AG20443 (cell line): ENCODE measurements around the gene PARD3.
A peak's percentile ranks its signal among the peaks of the same experiment; 100 is the strongest.
"Not testable (repeated sequence)": the region's sequence is repeated elsewhere in the genome, so short reads cannot be mapped to it uniquely, and the experiment has no call there.

ENCODE experiments used
- DNase-seq: peaks from one replicate; pipeline ENCODE4 v3.0.0; 2012; ENCODE audit warnings: low spot score, mixed read lengths

Gene PARD3

DNA sequence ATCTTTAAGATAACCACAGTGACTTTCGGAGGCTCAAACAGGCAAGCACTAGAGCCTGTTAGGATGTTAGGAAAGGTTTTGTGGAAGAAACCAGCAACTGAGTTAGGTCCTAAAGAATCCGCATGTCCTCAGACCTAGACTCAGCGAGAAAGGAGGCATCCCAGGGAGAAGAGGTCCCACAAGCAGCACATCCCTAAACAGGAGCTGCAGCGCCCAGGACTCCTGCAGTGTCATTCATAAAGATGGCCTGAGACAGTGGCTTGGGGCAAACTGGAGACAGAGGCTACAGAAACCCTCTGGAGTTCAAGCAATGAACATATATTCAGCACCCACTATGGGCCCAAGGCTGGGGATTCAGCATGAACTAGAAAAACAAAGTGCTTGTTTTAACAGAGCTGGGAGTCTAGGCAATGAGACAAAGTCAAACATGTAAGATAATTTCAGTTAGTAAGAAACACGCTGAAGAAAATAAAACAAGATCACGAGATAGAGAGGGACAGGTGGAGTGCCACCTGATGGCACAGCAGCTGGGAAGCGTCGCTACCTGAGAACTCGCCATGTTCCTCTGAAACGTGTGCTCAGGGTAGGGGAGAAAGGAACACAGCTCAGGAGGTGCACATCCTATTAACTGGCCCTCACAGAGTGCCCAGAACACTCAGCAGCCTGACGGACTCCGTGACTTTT, 48.1 kb downstream of the PARD3 start:
- no peak for DNase-seq

DNA sequence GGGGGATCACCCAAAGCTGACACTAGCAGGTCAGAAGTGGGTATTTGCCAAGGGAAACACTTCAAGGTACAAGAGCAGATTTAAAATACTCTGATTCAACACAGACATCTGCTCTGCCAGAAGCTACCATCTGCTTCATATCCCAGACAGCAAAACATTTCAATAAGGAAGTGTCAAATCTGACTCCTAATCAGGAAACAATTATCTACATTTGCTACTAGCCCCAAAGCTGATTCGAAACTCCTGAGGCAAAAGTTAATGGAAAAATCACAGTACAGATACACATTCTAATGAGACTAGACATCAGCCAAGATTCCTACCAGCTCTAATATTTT, 48.9 kb downstream of the PARD3 start:
- no peak for DNase-seq

DNA sequence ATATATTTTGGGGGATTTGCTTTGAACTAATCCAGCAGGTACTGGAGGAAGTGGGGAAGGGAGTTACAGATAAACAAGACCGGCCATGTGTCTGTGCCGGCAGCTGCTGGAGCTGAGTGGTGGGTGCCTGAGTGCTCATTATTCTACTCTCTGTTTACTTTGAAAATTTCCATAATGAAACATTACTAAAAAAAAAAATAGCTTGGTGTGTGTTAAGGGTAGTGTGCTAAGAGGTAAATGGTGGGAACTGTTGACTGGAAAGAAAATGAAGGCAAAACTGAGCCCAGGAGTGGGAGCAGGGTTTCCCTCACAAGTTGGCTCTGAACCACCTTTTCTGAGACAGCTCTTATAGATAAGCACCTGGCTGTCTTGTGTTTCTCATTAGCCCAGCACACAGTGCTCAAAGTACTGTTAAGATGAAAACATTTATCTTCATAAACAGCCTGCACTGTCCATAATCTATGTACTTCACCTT, 50.6 kb downstream of the PARD3 start:
- DNase-seq = no peak

DNA sequence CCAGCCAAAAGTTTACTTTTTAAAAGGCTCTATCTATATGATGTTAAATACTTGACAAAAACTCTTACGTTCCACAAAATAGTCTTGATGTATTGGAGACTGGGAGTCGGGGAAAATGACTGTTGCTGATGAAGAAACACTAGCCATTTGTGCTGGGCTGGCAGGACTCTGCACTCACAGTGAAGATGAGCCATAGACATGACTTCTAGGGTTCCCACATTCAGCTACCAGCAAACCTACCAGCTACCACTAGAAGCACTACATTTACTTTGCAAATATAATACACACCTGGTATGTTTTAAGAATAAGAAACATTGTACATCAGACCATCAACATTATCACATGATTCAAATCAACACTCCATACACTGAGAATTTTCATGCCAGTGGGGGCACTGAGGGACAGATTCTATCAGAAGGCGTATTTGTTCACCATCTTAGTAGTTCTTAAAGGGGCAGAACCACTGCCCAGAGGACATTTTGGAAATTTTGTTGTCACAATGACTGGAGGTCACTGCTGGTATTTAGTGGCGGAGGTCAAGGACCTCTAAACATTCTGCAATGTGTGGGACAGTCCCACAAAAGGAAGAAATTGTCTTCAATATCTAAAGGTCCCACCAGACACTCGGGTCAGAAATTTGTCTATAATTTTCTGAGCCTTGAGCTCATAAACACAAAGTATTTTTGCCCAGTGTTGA, 52.3 kb downstream of the PARD3 start:
- DNase-seq = no peak

DNA sequence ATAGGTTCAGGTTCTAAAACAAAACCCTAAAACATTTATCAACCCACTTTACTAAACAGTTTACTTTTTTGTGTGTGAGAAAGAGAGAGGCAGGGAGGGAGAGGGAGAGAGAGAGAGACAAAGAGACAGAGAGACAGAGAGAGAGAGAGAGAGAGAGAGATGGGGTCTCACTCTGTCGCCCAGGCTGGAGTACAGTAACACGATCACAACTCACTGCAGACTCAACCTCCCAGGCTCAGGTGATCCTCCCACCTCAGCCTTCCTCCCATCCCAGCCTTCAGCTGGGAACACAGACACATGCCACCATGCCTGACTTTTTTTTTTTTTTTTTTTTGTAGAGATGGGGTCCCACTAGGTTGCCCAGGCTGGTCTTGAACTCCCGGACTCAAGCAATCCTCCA, 52.9 kb downstream of the PARD3 start:
- DNase-seq = no peak

DNA sequence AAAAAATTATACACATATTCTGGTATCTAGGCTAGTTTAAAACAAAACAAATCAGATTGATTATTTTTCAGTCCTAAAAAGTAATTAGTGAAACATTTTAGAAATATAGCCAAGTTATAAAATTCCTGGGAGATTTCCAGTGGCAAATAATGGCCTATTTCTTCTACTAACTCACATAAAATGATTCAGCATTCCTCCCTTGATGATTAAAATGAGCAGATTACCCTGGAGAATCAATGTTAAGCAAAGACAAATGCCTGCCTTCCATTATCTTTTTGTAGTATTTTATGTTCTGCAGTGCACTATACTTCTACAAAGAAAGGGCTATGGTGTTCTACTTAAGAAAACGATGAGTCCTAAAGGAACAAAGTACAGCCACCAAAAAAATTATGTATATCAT, 53.6 kb downstream of the PARD3 start:
- peak; percentile 32 for DNase-seq

DNA sequence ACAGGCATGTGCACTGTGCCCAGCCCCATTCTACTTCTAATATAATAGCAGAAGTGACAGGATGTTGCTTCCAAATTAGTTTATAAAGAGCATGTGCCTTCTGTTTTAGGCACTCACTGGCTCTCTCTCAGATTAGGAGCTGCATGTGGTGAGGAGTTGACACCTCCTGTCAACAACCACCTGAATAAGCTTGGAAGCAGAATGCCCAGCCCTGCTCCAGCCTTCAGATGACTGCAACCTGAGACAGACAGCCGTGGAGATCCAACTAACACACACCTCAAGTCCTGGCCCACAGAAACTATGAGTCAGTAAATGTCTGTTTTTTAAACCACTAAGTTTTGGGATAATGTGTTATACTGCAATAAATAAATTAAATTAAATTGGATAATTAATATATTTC, 54.5 kb downstream of the PARD3 start:
- no peak for DNase-seq

DNA sequence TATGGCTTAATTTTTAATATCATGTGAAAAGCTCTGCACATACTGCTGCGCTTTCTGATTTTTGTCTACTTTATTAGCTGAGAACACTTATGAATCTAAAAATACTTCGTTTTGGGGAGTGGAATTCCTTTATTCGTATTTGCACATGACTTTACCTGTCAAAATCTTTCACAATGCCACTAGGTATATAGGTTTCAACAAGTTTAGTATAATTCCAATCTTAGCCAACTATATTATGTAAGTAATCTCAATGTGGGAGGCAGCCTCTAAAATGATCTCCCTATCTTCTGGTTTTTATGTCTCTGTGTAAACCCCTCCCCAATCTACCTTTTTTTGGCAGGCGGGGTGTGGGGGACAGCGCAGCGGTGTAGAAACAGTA, 55.3 kb downstream of the PARD3 start:
- DNase-seq = no peak

DNA sequence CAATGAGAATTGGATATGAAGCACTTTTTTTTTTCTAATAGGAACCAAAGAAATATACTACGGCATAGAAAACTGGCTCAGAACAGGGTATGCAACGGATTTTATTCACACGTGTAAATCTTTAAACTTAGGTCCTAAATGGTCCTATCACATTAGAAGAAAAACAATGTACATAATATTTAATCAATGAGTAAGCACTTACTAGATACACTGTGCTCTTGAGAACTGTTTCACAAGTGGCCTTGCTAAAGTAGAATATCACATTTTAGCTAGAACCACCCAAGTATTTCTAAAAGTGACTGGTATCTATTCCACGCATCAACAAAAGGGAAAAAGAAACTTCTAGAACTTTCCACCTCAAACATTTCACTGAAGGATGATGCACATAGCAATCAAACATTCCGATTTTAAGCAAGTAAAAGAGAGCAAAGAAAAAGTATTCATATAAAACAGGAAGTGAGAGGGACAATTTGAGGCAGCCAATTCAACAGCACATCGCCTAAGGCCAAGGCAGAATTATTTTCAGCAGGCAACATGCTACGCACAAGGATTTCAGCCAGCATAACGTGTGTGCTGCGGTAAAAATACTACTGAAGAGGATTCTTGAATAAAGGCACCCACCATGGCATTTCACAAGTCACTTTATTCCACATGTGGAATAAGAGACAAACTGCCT, 55.8 kb downstream of the PARD3 start:
- no peak for DNase-seq

DNA sequence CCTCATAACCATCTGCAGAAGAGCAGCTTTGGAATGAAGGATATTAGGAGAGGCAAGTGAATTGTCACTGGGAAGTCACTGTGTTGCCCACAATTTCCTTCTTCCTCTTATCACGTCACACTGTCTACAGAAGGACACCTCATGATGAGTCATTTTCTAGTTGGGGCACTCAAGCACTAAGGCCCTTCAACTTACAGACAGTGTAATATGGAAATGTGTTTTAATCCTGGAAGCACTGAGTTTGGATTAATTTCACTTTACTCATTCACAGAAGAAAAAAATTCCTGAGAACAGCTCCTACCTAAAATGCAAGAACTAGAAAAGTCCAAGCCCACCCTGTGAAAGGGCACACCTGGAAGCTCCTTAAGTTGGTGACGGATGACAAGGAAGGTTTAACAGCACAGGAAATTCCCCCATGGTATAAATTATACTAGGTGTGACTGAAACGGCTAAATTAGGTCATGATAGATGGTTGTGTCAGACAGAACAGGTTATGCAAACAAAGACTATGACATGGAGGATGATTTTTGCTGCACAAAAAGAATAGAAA, 56.6 kb downstream of the PARD3 start:
- peak; percentile 76 for DNase-seq

DNA sequence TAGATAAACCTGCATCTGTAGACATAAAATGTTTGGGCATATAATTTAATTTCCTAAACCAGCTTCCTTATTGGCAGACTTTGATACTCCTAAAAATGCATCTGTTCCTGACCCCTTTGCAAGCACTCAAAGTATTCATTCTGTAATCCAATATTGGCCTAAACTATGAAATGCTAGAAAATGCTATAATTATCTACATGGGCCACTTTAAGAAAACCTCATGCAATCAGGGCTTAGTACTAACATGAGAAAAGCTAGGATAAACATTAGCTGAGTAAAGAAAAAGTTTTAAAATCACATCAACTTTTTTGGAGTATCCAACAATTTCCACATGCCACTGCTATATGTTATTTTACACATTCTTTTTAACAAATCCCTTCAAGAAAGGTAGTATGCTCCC, 57.2 kb downstream of the PARD3 start:
- no peak for DNase-seq

DNA sequence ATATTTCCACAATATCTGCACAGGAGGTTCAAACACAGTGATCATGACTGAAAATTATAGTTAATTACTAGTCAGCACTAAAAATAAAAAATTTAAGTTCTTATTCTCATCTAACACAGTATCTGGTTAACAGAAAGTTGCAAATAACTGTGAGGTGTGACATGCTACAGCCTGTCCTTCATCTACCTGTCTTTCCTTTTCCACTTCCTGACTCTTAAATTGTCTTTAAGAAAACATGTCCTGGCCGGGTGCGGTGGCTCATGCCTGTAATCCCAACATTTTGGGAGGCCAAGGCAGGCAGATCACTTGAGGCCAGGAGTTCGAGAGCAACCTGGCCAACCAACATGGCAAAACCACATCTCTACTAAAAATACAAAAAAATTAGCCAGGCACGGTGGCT, 57.9 kb downstream of the PARD3 start:
- not testable (repeated sequence) for DNase-seq

DNA sequence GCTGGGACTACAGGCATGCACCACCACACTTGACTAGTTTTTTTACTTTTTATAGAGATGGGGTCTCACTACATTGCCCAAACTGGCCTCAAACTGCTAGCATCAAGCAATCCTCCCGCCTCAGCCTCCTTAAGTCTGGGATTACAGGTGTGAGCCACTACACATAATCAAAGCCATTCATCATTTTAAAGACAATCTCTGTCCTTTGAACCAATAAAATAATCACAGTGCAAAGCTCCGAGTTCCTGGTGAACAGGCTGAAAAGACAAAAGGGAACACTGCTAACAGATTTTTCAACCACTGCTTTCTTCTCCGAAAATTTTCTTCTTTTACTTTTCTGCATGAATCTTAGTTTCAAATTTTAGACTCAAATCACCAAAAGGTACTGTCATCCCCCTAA, 58.5 kb downstream of the PARD3 start:
- DNase-seq = no peak

DNA sequence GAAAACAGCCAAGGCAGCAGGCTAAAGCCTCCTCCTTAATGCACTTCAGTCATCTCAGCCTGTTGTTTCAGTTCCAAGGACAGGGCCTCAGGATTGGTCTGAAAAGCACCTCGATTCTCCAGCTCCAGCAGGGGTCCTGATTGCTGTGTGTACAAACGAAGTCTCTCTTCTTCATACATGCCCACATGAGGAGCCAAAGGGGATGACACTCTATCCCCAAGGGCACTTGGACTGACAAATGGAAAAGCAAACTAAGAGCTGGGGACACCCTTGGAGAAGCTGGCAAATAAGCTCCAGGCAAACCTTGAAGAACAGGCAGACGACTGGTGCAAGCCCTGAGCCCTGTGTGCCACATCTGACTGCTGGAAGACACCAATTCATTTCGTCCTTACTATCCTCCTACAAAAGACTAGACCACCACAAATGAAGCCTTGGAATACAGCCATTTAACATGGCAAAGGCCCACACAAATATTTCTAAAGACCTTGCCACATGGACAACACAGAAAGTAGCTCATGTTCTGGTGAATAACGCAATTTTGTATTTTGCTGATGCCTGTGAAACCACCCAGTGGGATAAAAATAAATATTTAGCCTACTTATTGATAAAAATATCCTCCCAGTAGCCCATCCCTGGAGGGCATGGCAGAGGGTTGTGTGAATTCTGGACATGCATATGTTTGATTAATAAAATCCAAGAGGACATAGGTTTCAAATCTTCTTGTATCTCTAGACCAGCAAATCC, 61.9 kb downstream of the PARD3 start:
- no peak for DNase-seq

DNA sequence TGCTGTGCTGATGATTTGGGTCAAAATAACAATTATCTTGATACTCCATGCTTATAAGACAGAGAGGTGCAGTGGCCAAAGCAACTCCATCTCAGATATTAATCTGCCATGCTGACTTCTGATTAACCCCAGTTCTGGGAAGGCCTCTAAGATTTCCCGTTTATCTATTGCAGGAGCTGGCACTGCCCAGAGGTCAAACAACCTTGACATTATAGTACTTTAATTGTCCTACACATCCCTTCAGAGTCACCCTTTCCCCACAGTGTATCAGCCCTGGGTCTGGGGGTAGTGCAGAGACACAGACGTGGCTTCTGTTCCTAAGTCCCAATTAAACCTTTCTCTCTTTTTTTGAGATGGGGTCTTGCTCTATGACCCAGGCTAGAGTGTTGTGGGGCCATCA, 63.8 kb downstream of the PARD3 start:
- DNase-seq = no peak

DNA sequence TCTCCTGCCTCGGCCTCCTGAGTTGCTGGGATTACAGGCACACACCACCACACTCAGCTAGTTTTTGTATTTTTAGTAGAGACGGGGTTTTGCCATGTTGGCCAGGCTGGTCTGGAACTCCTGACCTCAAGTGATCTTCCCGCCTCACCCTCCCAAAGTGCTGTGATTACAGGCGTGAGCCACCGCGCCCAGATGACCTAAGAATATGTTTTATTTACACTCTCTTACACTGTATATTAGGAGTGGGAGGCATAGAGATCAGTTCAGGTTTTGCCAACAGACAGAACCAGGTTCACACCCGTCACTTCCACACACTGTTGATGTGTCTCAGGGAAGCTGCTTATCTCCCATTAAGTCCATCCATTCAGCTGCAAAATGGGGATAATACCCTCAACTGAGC, 64.3 kb downstream of the PARD3 start:
- not testable (repeated sequence) for DNase-seq

DNA sequence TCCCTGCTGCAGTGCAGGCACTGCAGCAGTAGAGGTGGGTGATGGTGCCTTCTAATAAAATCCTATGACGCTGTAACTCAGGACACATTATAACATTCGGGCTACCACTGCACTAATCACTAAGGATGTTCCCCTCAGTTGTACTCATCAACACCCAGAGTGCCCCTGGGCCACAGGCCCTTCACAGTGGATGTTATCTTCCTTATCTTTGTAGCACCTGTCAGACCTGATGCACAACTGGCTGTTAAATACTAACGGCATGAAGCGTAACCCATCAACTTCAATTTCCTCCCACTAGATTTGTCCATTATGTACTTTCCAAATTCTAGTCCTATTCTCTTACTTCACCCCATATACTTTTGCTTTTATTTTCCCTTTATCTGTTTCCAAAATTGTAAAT, 66.3 kb downstream of the PARD3 start:
- DNase-seq = no peak

DNA sequence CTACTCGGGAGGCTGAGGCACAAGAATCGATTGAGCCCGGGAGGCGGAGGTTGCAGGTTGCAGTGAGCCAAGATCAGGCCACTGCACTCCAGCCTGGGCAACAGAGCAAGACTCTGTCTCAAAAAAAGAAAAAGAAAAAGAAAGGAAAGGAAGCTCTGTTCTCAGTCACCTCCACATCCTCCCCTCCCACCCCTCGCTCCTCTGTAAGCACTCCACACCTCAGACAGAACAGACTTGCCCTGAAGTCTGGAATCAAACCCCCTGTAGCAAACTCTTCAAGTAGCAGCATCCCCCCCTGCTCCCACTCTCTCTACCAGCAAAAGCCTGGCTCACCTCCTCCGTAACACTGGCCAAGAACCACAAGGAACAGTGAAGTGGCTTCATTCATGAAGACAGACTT, 66.7 kb downstream of the PARD3 start:
- DNase-seq = no peak

DNA sequence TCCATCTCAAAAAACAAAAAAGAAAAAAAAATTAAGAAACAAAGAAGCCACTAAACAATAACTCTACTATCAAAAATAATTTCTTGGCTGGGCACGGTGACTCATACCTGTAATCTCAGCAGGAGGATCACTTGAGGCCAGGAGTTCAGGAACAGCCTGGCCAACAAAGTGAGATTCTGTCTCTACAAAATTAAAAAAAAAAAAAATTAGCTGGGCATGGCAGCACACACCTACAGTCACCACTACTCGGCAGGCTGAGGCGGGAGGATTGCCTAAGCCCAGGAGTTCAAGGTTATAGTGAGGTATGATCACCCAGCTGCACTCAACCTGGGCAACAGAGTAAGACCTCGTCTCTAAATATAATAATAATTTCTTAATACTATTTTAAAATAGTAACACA, 69.0 kb downstream of the PARD3 start:
- no peak for DNase-seq

DNA sequence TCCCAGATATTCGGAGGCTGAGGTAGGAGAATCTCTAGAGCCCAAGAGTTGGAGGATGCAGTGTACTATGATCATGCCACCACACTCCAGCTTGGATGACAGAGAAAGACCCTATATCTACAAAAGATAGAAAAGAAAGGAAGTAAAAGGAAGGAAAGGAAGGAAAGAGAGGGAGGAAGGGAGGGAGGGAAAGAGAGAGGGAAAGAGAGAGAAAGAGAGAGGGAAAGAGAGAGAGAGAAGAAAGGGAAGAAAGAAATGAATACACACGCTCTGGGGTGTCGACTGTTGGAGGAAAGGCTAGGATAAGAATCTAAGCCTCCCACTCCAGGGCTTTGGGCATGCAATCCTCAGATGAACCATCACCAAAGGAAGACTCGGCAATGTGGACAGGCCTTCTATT, 69.9 kb downstream of the PARD3 start:
- DNase-seq = no peak

DNA sequence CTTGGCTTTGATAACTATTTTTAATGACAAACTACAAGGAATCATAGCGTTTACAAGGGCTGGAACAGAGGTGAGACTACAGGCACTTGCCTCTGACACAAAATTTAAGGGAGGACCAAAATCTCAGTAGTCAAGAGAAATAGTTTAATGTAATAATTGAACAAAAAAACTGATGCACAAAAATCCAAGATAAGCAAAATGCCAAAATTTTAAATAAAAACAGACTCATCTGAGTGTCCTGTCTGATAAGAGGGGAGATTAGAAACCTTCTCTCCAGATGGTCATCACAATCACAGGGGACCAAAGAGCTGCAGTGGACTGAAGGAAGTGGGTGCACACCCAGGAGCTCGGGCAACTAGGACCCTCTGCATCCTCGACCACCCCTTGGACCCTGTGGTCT, 70.5 kb downstream of the PARD3 start:
- DNase-seq = no peak

DNA sequence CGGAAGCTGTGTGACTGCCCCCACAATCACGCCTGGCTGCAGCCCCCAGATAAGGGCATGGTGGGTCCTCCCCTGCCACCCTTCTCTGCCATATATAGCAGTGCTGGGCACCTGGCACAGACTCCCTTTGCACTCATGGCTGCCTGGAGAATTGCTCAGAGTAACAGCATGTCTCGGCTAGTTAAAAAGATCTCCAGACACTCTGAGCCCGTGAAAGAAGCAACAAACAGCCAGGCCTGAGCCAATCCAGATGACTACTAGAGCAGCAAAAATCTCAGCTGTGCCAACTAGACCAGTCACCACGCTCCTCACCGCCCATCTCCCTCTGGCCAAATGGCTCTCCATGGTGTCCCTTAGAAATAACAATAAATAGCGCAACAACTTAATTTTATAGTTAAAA, 71.3 kb downstream of the PARD3 start:
- peak; percentile 85 for DNase-seq

DNA sequence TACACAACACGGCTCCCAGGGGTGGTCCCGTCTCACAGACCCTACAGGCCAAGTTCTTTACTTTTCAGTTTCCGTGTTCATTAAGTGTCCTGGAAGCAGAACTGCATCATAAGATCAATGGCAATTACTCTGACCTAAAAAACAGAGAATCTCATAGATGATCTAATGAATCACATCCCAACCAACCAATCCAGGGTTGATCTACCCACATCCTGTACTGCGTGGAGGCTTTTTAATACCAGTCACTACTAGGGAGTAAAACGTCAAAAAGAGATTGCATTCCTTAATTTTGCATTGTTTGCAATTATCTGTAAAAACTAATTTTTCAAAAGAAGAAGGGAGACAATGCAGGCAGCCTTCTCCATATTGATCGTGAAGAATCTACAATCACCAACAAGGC, 72.6 kb downstream of the PARD3 start:
- DNase-seq = no peak
